ENCODE results near the gene CCDC186.

The CCDC186 gene

DNA sequence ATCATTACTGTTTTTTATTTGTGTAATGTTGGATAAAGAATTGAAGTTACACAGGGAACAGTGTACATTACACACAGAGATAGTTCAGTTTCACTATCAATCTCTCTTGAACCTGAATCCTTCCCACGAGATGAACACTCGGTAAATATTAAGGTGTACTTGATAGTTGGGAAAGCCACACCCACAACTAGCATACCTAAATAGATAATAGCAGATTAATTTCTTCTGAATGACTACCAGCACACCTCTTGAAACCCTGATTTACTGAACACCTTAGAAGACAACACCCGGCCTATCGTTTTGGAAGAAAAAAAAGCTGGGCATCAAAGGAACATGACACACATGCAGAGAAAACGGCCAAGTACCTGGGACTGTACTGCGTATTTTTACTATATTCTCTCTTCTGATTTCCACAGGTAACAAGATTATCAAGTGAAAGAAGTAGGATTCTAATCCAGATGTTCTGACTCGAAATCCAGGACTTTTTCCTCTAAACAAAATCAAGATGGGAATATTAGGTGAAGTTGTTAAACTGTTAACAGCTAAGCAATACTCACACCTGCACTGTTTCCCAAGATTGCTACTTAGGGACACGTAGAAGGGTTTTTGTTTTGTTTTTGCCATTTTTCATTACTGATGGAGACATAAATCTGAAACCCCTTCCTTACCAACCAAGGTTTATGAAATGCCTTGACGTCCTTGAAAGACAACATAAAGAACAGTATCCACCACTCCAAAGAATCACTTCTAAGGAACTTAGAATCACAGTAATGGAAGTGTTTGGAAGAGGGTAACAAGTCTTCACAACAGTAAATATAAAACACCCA lies 1.0 kb downstream of the CCDC186 start:
- peak overlapping the region; percentile 69; the same call in 1 of the 2 replicates for H3K27ac ChIP-seq (ENCODE audit: low read length)
- H3K79me2 ChIP-seq (ENCODE audit: low read length), result peaks cover 59% of the 10 kb centered on the region
- H3K9me3 ChIP-seq (replicated peaks; ENCODE audit: insufficient read depth, low read length), result no peaks in the 10 kb centered on the region
- H3K4me1 ChIP-seq (ENCODE audit: low read length), result peaks cover 10% of the 10 kb centered on the region
- H4K20me1 ChIP-seq (ENCODE audit: insufficient read depth, low read length), result no peaks in the 10 kb centered on the region
- TF ChIP-seq EZH2 (optimal IDR thresholded peaks at IDR 0.05; ENCODE audit: low read depth, low read length) (no peak), EZH2phosphoT487 (IDR thresholded peaks at IDR 0.05; ENCODE audit: low read length) (no peak)
- TF ChIP-seq, protein P1, sequence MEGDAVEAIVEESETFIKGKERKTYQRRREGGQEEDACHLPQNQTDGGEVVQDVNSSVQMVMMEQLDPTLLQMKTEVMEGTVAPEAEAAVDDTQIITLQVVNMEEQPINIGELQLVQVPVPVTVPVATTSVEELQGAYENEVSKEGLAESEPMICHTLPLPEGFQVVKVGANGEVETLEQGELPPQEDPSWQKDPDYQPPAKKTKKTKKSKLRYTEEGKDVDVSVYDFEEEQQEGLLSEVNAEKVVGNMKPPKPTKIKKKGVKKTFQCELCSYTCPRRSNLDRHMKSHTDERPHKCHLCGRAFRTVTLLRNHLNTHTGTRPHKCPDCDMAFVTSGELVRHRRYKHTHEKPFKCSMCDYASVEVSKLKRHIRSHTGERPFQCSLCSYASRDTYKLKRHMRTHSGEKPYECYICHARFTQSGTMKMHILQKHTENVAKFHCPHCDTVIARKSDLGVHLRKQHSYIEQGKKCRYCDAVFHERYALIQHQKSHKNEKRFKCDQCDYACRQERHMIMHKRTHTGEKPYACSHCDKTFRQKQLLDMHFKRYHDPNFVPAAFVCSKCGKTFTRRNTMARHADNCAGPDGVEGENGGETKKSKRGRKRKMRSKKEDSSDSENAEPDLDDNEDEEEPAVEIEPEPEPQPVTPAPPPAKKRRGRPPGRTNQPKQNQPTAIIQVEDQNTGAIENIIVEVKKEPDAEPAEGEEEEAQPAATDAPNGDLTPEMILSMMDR (IDR thresholded peaks at IDR 0.05; ENCODE audit: low read length), result no peak
- peak; percentile 42 for DNase-seq
- H3F3A ChIP-seq (ENCODE audit: insufficient read depth, low read length), result peaks cover 11% of the 10 kb centered on the region
- peak overlapping the region; percentile 73; the same call in 1 of the 2 replicates for H2AFZ ChIP-seq (ENCODE audit: low read length)
- peak overlapping the region; percentile 75 for H3K4me2 ChIP-seq (ENCODE audit: low read depth, low read length)
- peaks cover 5% of the 10 kb centered on the region for H3K36me3 ChIP-seq (replicated peaks; ENCODE audit: insufficient read depth, low read length)
- H3K9me2 ChIP-seq (replicated peaks; ENCODE audit: insufficient read depth, low read length), result no peaks in the 10 kb centered on the region
- peak overlapping the region; percentile 97 for H3K9ac ChIP-seq (ENCODE audit: low read length)
- no peaks in the 10 kb centered on the region for H3K27me3 ChIP-seq (replicated peaks; ENCODE audit: insufficient read depth, low read length)
- H3K4me3 ChIP-seq (ENCODE audit: low read length), result peak overlapping the region; percentile 91

- Histone ChIP-seq H3K79me2 (ENCODE audit: low read length) (peaks cover 66% of the 10 kb centered on the region), H3K9ac (ENCODE audit: low read length) (peak overlapping the region; percentile 97; the same call in 1 of the 2 replicates), H4K20me1 (ENCODE audit: insufficient read depth, low read length) (no peaks in the 10 kb centered on the region), H3K4me1 (ENCODE audit: low read length) (peaks cover 10% of the 10 kb centered on the region), H3K4me3 (ENCODE audit: low read length) (peak overlapping the region; percentile 91), H3K9me2 (replicated peaks; ENCODE audit: insufficient read depth, low read length) (no peaks in the 10 kb centered on the region), H3K36me3 (replicated peaks; ENCODE audit: insufficient read depth, low read length) (peaks cover 6% of the 10 kb centered on the region), H3K27ac (ENCODE audit: low read length) (no peak overlapping the region), H3F3A (ENCODE audit: insufficient read depth, low read length) (peaks cover 11% of the 10 kb centered on the region), H3K27me3 (replicated peaks; ENCODE audit: insufficient read depth, low read length) (no peaks in the 10 kb centered on the region), H2AFZ (ENCODE audit: low read length) (no peak overlapping the region), H3K4me2 (ENCODE audit: low read depth, low read length) (peak overlapping the region; percentile 75), H3K9me3 (replicated peaks; ENCODE audit: insufficient read depth, low read length) (no peaks in the 10 kb centered on the region)
- DNase-seq, result no peak
- TF ChIP-seq, protein P1 (IDR thresholded peaks at IDR 0.05; ENCODE audit: low read length), result no peak
- no peak for TF ChIP-seq EZH2phosphoT487 (IDR thresholded peaks at IDR 0.05; ENCODE audit: low read length)
- no peak for TF ChIP-seq EZH2 (optimal IDR thresholded peaks at IDR 0.05; ENCODE audit: low read depth, low read length)
These were observed 1.8 kb downstream of the CCDC186 start for GRCh38 chr10:114172216-114172615.

- Histone ChIP-seq H3K27ac (ENCODE audit: low read length) (no peak overlapping the region), H3K4me2 (ENCODE audit: low read depth, low read length) (no peak overlapping the region), H3K9me3 (replicated peaks; ENCODE audit: insufficient read depth, low read length) (no peaks in the 10 kb centered on the region), H3K4me1 (ENCODE audit: low read length) (peaks cover 10% of the 10 kb centered on the region), H3K27me3 (replicated peaks; ENCODE audit: insufficient read depth, low read length) (no peaks in the 10 kb centered on the region), H3K9ac (ENCODE audit: low read length) (no peak overlapping the region), H3K79me2 (ENCODE audit: low read length) (peaks cover 96% of the 10 kb centered on the region), H3K36me3 (replicated peaks; ENCODE audit: insufficient read depth, low read length) (peaks cover 6% of the 10 kb centered on the region), H2AFZ (ENCODE audit: low read length) (no peak overlapping the region), H3K4me3 (ENCODE audit: low read length) (no peak overlapping the region), H4K20me1 (ENCODE audit: insufficient read depth, low read length) (no peaks in the 10 kb centered on the region), H3K9me2 (replicated peaks; ENCODE audit: insufficient read depth, low read length) (no peaks in the 10 kb centered on the region), H3F3A (ENCODE audit: insufficient read depth, low read length) (no peaks in the 10 kb centered on the region)
- DNase-seq, result no peak
- TF ChIP-seq, protein P1 (IDR thresholded peaks at IDR 0.05; ENCODE audit: low read length), result no peak
- TF ChIP-seq EZH2 (optimal IDR thresholded peaks at IDR 0.05; ENCODE audit: low read depth, low read length) (no peak), EZH2phosphoT487 (IDR thresholded peaks at IDR 0.05; ENCODE audit: low read length) (no peak)
These were observed 5.5 kb downstream of the CCDC186 start for GRCh38 chr10:114168450-114169009.

Measured in MM.1S (cell line).